Measurements from ENCODE around the gene COG5. TPM values are rescaled to one million over a fixed set of nuclear protein-coding genes. Genes with fewer than 3 reads are reported as not detected.

Gene COG5
- total and polyA plus RNA-seq, 2 of the 4 experiments (the other 2 are of a cell fraction): 18.5 to 27.4 TPM

DNA sequence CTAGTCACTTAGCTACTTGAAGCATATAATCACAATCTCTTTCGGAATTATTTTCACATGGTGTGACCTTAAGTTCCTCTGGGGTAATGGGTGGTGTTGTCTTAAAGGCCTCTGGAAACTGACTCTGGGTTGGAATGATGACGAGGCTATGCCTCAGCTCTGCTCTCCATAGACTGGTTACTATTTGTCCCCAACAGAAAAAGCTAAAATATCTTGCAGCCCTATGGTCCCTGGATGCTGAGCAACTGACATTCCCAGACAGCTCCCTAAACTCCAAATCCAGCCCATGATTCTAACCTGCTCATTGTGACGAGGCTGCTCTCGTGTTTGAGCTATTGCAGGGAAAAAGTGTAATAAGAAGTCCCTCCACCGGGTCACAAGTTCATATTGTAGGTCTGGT, 343.4 kb downstream of the COG5 start:
- peaks cover 6% of the 10 kb centered on the region for H3K9me1 ChIP-seq (ENCODE audit: insufficient read depth, low read length)
- H2BK20ac ChIP-seq (ENCODE audit: low read depth, low read length): no peak overlapping the region
- no peak overlapping the region for H2BK15ac ChIP-seq (ENCODE audit: low read depth, low read length)
- no peak overlapping the region for H3K4ac ChIP-seq (ENCODE audit: low read depth, low read length)
- ChIA-PET POLR2A (ENCODE audit: unreplicated experiment) (no interaction called here), CTCF (no interaction called here)
- H3K36me3 ChIP-seq (ENCODE audit: control insufficient read depth, insufficient read depth, low read length): no peaks in the 10 kb centered on the region; the same call in 1 of the 2 replicates
- H2BK120ac ChIP-seq (ENCODE audit: low read depth, low read length): no peak overlapping the region
- dilution Hi-C loops (cut with HindIII; ENCODE audit: low sequenced_read_pairs, unreplicated experiment) (no loop called here), in situ Hi-C loops (cut with MboI; ENCODE audit: low sequenced_read_pairs) (no loop called here), intact Hi-C loops (cut with micrococcal nuclease) (no loop called here)
- no peak overlapping the region for H4K8ac ChIP-seq (ENCODE audit: low read depth in 2 of 2, low read length in 2 of 2)
- H3K79me1 ChIP-seq (ENCODE audit: low read depth in 1 of 2, low read length in 2 of 2): peaks cover 0 to 4% of the 10 kb centered on the region in 2 experiments; a peak in 1 of 4 replicates
- no peaks in the 10 kb centered on the region for H4K20me1 ChIP-seq (ENCODE audit: insufficient read depth, low read length)
- no peaks in the 10 kb centered on the region for H3K27me3 ChIP-seq (ENCODE audit: control insufficient read depth, insufficient read depth, low read length)
- peaks cover 6% of the 10 kb centered on the region for H3K4me1 ChIP-seq (ENCODE audit: control insufficient read depth, insufficient read depth, low read length)
- no CpG with 5 or more reads among the region's 5 CpGs for WGBS, 2 experiments (ENCODE audit: extremely low coverage in 2 of 2, insufficient read length in 1 of 2)
- no peak overlapping the region for H3K56ac ChIP-seq (ENCODE audit: extremely low read depth, insufficient read depth, low read length)
- H2AK9ac ChIP-seq (replicated peaks; ENCODE audit: low read depth, low read length, poor library complexity): no peak overlapping the region
- no peak overlapping the region for H3K4me3 ChIP-seq (ENCODE audit: insufficient read depth, low read depth, low read length)
- no peak overlapping the region for H4K91ac ChIP-seq (ENCODE audit: insufficient read depth, low read depth, low read length)
- H3K23ac ChIP-seq (ENCODE audit: low read depth, low read length): no peak overlapping the region
- no peak overlapping the region for H4K5ac ChIP-seq (ENCODE audit: low read depth, low read length)
- H2AK5ac ChIP-seq (ENCODE audit: low read depth, low read length): no peak overlapping the region
- no peak overlapping the region for H3K18ac ChIP-seq (ENCODE audit: low read depth, low read length)
- no peak for ATAC-seq (ENCODE audit: low read depth)
- no peak for DNase-seq
- H3K14ac ChIP-seq (replicated peaks; ENCODE audit: low read depth, low read length): no peak overlapping the region
- TF ChIP-seq MXI1 (IDR thresholded peaks at IDR 0.05; ENCODE audit: borderline replicate concordance, low read depth, low read length) (no peak), MAZ (IDR thresholded peaks at IDR 0.05; ENCODE audit: borderline replicate concordance, low read depth, low read length) (no peak), NFE2L2 (IDR thresholded peaks at IDR 0.05; ENCODE audit: low read depth, low read length) (no peak), SMC3 (IDR thresholded peaks at IDR 0.05; ENCODE audit: low read depth, low read length) (no peak), BHLHE40 (IDR thresholded peaks at IDR 0.05; ENCODE audit: low read depth, low read length) (no peak), POLR2A (IDR thresholded peaks at IDR 0.05; ENCODE audit: low read depth, low read length) (no peak), RAD21 (IDR thresholded peaks at IDR 0.05; ENCODE audit: low read length) (no peak), ELK1 (IDR thresholded peaks at IDR 0.05; ENCODE audit: borderline replicate concordance, low read depth, low read length) (no peak), MAFK (IDR thresholded peaks at IDR 0.05; ENCODE audit: low read depth, low read length) (no peak), RCOR1 (IDR thresholded peaks at IDR 0.05; ENCODE audit: insufficient replicate concordance, low read length) (no peak), FOS (IDR thresholded peaks at IDR 0.05; ENCODE audit: low read depth, low read length) (no peak), RFX5 (IDR thresholded peaks at IDR 0.05; ENCODE audit: low read depth, low read length) (no peak), CHD1 (IDR thresholded peaks at IDR 0.05; ENCODE audit: low read depth, low read length) (no peak)
- TF ChIP-seq, protein P1, sequence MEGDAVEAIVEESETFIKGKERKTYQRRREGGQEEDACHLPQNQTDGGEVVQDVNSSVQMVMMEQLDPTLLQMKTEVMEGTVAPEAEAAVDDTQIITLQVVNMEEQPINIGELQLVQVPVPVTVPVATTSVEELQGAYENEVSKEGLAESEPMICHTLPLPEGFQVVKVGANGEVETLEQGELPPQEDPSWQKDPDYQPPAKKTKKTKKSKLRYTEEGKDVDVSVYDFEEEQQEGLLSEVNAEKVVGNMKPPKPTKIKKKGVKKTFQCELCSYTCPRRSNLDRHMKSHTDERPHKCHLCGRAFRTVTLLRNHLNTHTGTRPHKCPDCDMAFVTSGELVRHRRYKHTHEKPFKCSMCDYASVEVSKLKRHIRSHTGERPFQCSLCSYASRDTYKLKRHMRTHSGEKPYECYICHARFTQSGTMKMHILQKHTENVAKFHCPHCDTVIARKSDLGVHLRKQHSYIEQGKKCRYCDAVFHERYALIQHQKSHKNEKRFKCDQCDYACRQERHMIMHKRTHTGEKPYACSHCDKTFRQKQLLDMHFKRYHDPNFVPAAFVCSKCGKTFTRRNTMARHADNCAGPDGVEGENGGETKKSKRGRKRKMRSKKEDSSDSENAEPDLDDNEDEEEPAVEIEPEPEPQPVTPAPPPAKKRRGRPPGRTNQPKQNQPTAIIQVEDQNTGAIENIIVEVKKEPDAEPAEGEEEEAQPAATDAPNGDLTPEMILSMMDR (conservative IDR thresholded peaks at IDR 0.05; ENCODE audit: low read depth, low read length): no peak
- TF ChIP-seq, protein P2, sequence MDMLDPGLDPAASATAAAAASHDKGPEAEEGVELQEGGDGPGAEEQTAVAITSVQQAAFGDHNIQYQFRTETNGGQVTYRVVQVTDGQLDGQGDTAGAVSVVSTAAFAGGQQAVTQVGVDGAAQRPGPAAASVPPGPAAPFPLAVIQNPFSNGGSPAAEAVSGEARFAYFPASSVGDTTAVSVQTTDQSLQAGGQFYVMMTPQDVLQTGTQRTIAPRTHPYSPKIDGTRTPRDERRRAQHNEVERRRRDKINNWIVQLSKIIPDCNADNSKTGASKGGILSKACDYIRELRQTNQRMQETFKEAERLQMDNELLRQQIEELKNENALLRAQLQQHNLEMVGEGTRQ (IDR thresholded peaks at IDR 0.05; ENCODE audit: low read depth, low read length): no peak
- H3K4me2 ChIP-seq (ENCODE audit: low read depth, low read length): no peak overlapping the region
- H3K9me3 ChIP-seq (ENCODE audit: control insufficient read depth, insufficient read depth, low read length): no peaks in the 10 kb centered on the region
- H2AFZ ChIP-seq (replicated peaks; ENCODE audit: low read length, poor library complexity): no peak overlapping the region
- no peak overlapping the region for H3K27ac ChIP-seq (ENCODE audit: insufficient read depth, low read length)
- BruUV-seq (replicated peaks): no TSS peak
- H2BK5ac ChIP-seq (ENCODE audit: low read depth, low read length, poor library complexity, severe bottlenecking): no peak overlapping the region
- H3K9ac ChIP-seq (ENCODE audit: low read depth, low read length): no peak overlapping the region

All from IMR-90 (cell line).